ENCODE measurements around the gene PNKD. TPM values are rescaled to one million over a fixed set of nuclear protein-coding genes. Genes with fewer than 3 reads are reported as not detected.

PNKD gene
- total and polyA plus RNA-seq, 2 experiments from 2014 or later = 48.7 to 145 TPM

DNA sequence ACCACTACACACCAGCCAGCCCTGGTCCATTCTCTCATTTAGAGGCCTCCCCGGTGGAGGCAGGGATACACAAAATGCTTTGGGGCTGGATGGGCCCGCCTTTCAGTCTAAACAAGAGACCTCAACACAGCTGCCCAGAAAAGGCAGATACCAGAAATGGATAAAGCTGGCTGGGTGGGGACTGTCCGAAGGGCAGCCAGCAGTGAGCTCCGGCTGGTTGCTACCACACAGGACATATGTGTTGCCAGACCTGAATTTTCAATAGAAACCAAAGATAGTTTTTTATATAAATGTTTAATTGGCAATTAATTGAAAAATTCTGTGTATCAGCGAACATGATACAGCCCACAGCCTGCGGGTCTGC lies 8.1 kb upstream of the PNKD start:
- H3K4me3 ChIP-seq = no peak overlapping the region
- peak overlapping the region; percentile 57 for H3K4me2 ChIP-seq
- peak overlapping the region; percentile 89 for H3K27ac ChIP-seq
- 76% methylated on average over 6 of the region's 6 CpGs for WGBS (ENCODE audit: low lambda C conversion rate, missing lambda C conversion rate)
- H3K79me2 ChIP-seq = peaks cover 7% of the 10 kb centered on the region
- peaks cover 54% of the 10 kb centered on the region for H3K4me1 ChIP-seq (ENCODE audit: insufficient read depth)
- no peaks in the 10 kb centered on the region for H3K27me3 ChIP-seq
- no peaks in the 10 kb centered on the region for H3K9me3 ChIP-seq (ENCODE audit: low read depth)
- peak; percentile 12 for DNase-seq (ENCODE audit: low spot score)
- no peaks in the 10 kb centered on the region for H3K36me3 ChIP-seq (replicated peaks; ENCODE audit: insufficient read depth, low read depth)
- TF ChIP-seq EZH2phosphoT487 (IDR thresholded peaks at IDR 0.05; ENCODE audit: low read depth, severe bottlenecking, unreplicated experiment) = no peak
- TF ChIP-seq, protein P1, sequence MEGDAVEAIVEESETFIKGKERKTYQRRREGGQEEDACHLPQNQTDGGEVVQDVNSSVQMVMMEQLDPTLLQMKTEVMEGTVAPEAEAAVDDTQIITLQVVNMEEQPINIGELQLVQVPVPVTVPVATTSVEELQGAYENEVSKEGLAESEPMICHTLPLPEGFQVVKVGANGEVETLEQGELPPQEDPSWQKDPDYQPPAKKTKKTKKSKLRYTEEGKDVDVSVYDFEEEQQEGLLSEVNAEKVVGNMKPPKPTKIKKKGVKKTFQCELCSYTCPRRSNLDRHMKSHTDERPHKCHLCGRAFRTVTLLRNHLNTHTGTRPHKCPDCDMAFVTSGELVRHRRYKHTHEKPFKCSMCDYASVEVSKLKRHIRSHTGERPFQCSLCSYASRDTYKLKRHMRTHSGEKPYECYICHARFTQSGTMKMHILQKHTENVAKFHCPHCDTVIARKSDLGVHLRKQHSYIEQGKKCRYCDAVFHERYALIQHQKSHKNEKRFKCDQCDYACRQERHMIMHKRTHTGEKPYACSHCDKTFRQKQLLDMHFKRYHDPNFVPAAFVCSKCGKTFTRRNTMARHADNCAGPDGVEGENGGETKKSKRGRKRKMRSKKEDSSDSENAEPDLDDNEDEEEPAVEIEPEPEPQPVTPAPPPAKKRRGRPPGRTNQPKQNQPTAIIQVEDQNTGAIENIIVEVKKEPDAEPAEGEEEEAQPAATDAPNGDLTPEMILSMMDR (IDR thresholded peaks at IDR 0.05; ENCODE audit: poor library complexity) = no peak
- no peak for TF ChIP-seq EZH2 (IDR thresholded peaks at IDR 0.05; ENCODE audit: borderline replicate concordance)
- H3K9me2 ChIP-seq (replicated peaks; ENCODE audit: insufficient read depth) = no peaks in the 10 kb centered on the region
- no peaks in the 10 kb centered on the region for H4K20me1 ChIP-seq (ENCODE audit: insufficient read depth, poor library complexity, severe bottlenecking)
- no peak overlapping the region for H2AFZ ChIP-seq

DNA sequence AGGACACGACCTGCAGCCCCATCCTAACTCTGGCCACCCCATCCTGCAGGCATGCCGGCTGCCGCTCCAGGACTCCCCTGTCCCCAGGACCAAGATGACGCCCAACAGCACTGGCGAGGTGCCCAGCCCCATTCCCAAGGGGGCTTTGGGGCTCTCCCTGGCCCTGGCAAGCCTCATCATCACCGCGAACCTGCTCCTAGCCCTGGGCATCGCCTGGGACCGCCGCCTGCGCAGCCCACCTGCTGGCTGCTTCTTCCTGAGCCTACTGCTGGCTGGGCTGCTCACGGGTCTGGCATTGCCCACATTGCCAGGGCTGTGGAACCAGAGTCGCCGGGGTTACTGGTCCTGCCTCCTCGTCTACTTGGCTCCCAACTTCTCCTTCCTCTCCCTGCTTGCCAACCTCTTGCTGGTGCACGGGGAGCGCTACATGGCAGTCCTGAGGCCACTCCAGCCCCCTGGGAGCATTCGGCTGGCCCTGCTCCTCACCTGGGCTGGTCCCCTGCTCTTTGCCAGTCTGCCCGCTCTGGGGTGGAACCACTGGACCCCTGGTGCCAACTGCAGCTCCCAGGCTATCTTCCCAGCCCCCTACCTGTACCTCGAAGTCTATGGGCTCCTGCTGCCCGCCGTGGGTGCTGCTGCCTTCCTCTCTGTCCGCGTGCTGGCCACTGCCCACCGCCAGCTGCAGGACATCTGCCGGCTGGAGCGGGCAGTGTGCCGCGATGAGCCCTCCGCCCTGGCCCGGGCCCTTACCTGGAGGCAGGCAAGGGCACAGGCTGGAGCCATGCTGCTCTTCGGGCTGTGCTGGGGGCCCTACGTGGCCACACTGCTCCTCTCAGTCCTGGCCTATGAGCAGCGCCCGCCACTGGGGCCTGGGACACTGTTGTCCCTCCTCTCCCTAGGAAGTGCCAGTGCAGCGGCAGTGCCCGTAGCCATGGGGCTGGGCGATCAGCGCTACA lies 7.4 kb upstream of the PNKD start:
- peak overlapping the region; percentile 57 for H3K4me2 ChIP-seq
- no peaks in the 10 kb centered on the region for H4K20me1 ChIP-seq (ENCODE audit: insufficient read depth, poor library complexity, severe bottlenecking)
- peaks cover 54% of the 10 kb centered on the region for H3K4me1 ChIP-seq (ENCODE audit: insufficient read depth)
- H3K9me2 ChIP-seq (replicated peaks; ENCODE audit: insufficient read depth) = no peaks in the 10 kb centered on the region
- no peak for DNase-seq (ENCODE audit: low spot score)
- H3K4me3 ChIP-seq = no peak overlapping the region
- H3K36me3 ChIP-seq (replicated peaks; ENCODE audit: insufficient read depth, low read depth) = no peaks in the 10 kb centered on the region
- TF ChIP-seq, protein P1 (IDR thresholded peaks at IDR 0.05; ENCODE audit: poor library complexity) = no peak
- TF ChIP-seq EZH2 (IDR thresholded peaks at IDR 0.05; ENCODE audit: borderline replicate concordance) = no peak
- TF ChIP-seq EZH2phosphoT487 (IDR thresholded peaks at IDR 0.05; ENCODE audit: low read depth, severe bottlenecking, unreplicated experiment) = no peak
- no peaks in the 10 kb centered on the region for H3K27me3 ChIP-seq
- no peak overlapping the region for H2AFZ ChIP-seq
- peaks cover 14% of the 10 kb centered on the region for H3K79me2 ChIP-seq
- no peaks in the 10 kb centered on the region for H3K9me3 ChIP-seq (ENCODE audit: low read depth)
- WGBS (ENCODE audit: low lambda C conversion rate, missing lambda C conversion rate) = 93% methylated on average over 35 of the region's 39 CpGs
- peak overlapping the region; percentile 92 for H3K27ac ChIP-seq

DNA sequence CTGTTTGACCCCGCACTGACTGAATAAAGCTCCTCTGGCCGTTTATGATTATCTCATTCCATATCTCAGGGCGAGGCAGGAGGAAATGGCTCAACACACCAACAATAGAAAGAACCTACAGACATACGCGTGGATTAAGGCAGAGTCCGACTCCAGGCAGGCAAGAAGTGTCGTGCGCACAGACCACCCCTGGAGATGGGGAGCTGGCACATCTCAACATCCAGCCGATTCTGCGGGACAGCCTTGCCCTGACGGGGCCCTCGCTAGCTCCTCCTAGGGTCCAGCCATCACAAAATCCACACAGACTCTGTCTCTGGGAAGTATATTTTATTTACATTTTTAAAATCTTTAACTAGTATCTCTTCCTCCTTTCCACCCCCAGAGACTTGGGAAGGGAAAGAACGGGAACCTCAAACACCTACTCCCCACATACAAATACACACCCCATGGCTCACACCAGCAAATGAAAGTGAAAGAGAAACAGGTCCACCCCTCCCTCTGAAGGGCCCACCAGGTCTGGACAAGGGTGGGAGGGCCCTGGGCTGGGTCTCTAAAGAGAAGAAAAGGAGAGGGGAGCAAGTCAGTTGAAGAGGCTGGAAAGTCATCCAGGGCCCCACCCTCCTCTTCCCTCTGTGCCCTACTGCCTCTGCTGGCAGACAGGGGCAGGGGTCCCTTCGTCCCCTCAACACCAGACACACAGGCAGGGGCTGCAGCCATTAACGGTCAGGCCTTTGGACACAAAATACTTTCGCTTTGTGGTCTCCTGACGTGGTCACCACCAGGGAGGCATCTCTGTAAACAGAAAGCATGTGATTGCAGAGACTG lies 6.3 kb upstream of the PNKD start:
- Histone ChIP-seq H3K4me1 (ENCODE audit: insufficient read depth) (peaks cover 48% of the 10 kb centered on the region), H3K9me2 (replicated peaks; ENCODE audit: insufficient read depth) (no peaks in the 10 kb centered on the region), H3K36me3 (replicated peaks; ENCODE audit: insufficient read depth, low read depth) (no peaks in the 10 kb centered on the region), H2AFZ (no peak overlapping the region), H3K4me3 (no peak overlapping the region), H3K9me3 (ENCODE audit: low read depth) (no peaks in the 10 kb centered on the region), H3K27me3 (no peaks in the 10 kb centered on the region), H3K27ac (peak overlapping the region; percentile 92), H4K20me1 (ENCODE audit: insufficient read depth, poor library complexity, severe bottlenecking) (peaks cover 2% of the 10 kb centered on the region), H3K4me2 (peak overlapping the region; percentile 68), H3K79me2 (peaks cover 25% of the 10 kb centered on the region)
- 69% methylated on average over 17 of the region's 17 CpGs for WGBS (ENCODE audit: low lambda C conversion rate, missing lambda C conversion rate)
- peak; percentile 42 for DNase-seq (ENCODE audit: low spot score)
- no peak for TF ChIP-seq EZH2phosphoT487 (IDR thresholded peaks at IDR 0.05; ENCODE audit: low read depth, severe bottlenecking, unreplicated experiment)

Data from hepatocyte (in vitro differentiated cells).